A549 (cell line): Measurements from ENCODE around the gene TEX52. TPM values are rescaled to one million over a fixed set of nuclear protein-coding genes. Genes with fewer than 3 reads are reported as not detected.

ENCODE experiments used
- ATAC-seq, 2 experiments: fragments of 200-7000 bp in 1 of 2; fragments of >200 bp in 1 of 2; cut with Nextera tagmentation in 1 of 2; cut with Tn5 transposase in 1 of 2; 3 replicates each; pipeline versions ENCODE4 v1.8.0 to v1.9.1; 2018 to 2020; ENCODE audit warnings: mild to moderate bottlenecking in 1 of 2, moderate library complexity in 1 of 2
- CTCF ChIA-PET: fragments of 300-600 bp; sonication (Branson Sonifier 250); formaldehyde crosslinking; extraction: SDS; loops from one replicate; lab custom pipeline; 2021; ENCODE audit warnings: antibody characterized with exemption, inconsistent platforms; lab: Yijun Ruan, JAX
- POLR2A ChIA-PET: fragments of 350-600 bp; formaldehyde crosslinking; extraction: SDS; loops from one replicate; lab custom pipeline; 2021; ENCODE audit warnings: antibody characterized with exemption, inconsistent platforms; lab: Yijun Ruan, JAX
- DNase-seq, 2 experiments: peaks; one replicate each; pipeline versions ENCODE4 v3.0.0 to v3.0.0-alpha.2; 2011 to 2016; ENCODE audit warnings: low read depth in 1 of 2, low spot score in 1 of 2
- FAIRE-seq: peaks from 2 replicates; lab custom pipeline; 2011; peaks lifted over from hg19 to GRCh38; lab: Jason Lieb, UNC
- H3K27ac ChIP-seq, 2 experiments: fragments of >200 bp; sonication (Bioruptor Twin); formaldehyde crosslinking; 3 replicates each; pipeline ENCODE4 v1.5.1; 2016 to 2017
- H3K4me1 ChIP-seq: fragments of >200 bp; sonication (Bioruptor Twin); formaldehyde crosslinking; 3 replicates; pipeline ENCODE4 v1.6.1; 2016
- H3K4me2 ChIP-seq: fragments of >200 bp; sonication (Bioruptor Twin); formaldehyde crosslinking; 3 replicates; pipeline ENCODE4 v1.6.1; 2016
- H3K4me3 ChIP-seq: fragments of >200 bp; sonication (Bioruptor Twin); formaldehyde crosslinking; 3 replicates; pipeline ENCODE4 v1.5.1; 2016
- H3K9me3 ChIP-seq: fragments of >200 bp; sonication (Bioruptor Twin); formaldehyde crosslinking; 3 replicates; pipeline ENCODE4 v1.6.1; 2016
- CBX2 ChIP-seq: fragments of 200-600 bp; sonication (generic); IDR thresholded peaks from 2 replicates; pipeline ENCODE4 v1.6.1; 2016; ENCODE audit warnings: low read depth, mild to moderate bottlenecking, borderline replicate concordance
- CHD4 ChIP-seq: fragments of 200-600 bp; sonication (generic); IDR thresholded peaks from 2 replicates; pipeline ENCODE4 v1.6.1; 2016; ENCODE audit warnings: antibody characterized with exemption, mild to moderate bottlenecking, borderline replicate concordance
- EHF ChIP-seq: fragments of 250-450 bp; sonication (Bioruptor Pico); IDR thresholded peaks from 2 replicates; pipeline ENCODE4 v1.5.0; 2020; ENCODE audit warnings: mild to moderate bottlenecking
- EP300 ChIP-seq, 2 experiments: fragments of >200 bp; sonication (Bioruptor Twin); formaldehyde crosslinking; IDR thresholded peaks; 2 replicates in 1 of 2; 3 replicates in 1 of 2; pipeline ENCODE4 v1.6.1; 2016 to 2017
- FOSB ChIP-seq: fragments of 250-450 bp; sonication (Bioruptor Pico); IDR thresholded peaks from 2 replicates; pipeline ENCODE4 v1.5.0; 2020; ENCODE audit warnings: mild to moderate bottlenecking, moderate library complexity
- FOSL2 ChIP-seq, 2 experiments: fragments of 450-650 bp in 1 of 2; fragments of >200 bp in 1 of 2; sonication (Bioruptor Twin) in 1 of 2; formaldehyde crosslinking; IDR thresholded peaks; 2 replicates each; pipeline versions ENCODE4 v1.5.0 to v1.6.1; 2016 to 2020; ENCODE audit warnings: mild to moderate bottlenecking in 1 of 2, moderate library complexity in 1 of 2
- HDAC2 ChIP-seq: fragments of 200-600 bp; sonication (generic); IDR thresholded peaks from 2 replicates; pipeline ENCODE4 v1.6.1; 2016
- HEYL ChIP-seq: fragments of 250-450 bp; sonication (Bioruptor Pico); IDR thresholded peaks from 2 replicates; pipeline ENCODE4 v1.8.0; 2021; ENCODE audit warnings: mild to moderate bottlenecking, moderate library complexity
- HOXA7 ChIP-seq: fragments of 250-450 bp; sonication (Bioruptor Pico); IDR thresholded peaks from 2 replicates; pipeline ENCODE4 v1.5.0; 2020; ENCODE audit warnings: mild to moderate bottlenecking, moderate library complexity
- KDM5A ChIP-seq: fragments of 200-600 bp; sonication (generic); IDR thresholded peaks from 2 replicates; pipeline ENCODE4 v1.6.1; 2016; ENCODE audit warnings: antibody characterized with exemption, mild to moderate bottlenecking
- PHF8 ChIP-seq: fragments of 200-600 bp; sonication (generic); IDR thresholded peaks from 2 replicates; pipeline ENCODE4 v1.6.1; 2016; ENCODE audit warnings: low read depth, mild to moderate bottlenecking, antibody characterized with exemption, moderate library complexity, borderline replicate concordance
- POLR2A ChIP-seq: IDR thresholded peaks from 2 replicates; pipeline ENCODE4 v1.6.1; 2012; ENCODE audit warnings: mild to moderate bottlenecking, low read length
- RCOR1 ChIP-seq: fragments of 150-350 bp; IDR thresholded peaks from 2 replicates; pipeline ENCODE4 v1.6.1; 2014; ENCODE audit warnings: antibody characterized with exemption, low read length, low read depth
- SREBF2 ChIP-seq: fragments of 450-650 bp; IDR thresholded peaks from 2 replicates; pipeline ENCODE4 v1.6.1; 2014; ENCODE audit warnings: mild to moderate bottlenecking, moderate library complexity
- ZC3H11A ChIP-seq: fragments of 450-650 bp; IDR thresholded peaks from 2 replicates; pipeline ENCODE4 v1.6.1; 2014; ENCODE audit warnings: antibody characterized with exemption, mild to moderate bottlenecking
- ZSCAN20 ChIP-seq: fragments of 250-450 bp; sonication (Bioruptor Pico); IDR thresholded peaks from 2 replicates; pipeline ENCODE4 v1.8.0; 2022; ENCODE audit warnings: mild to moderate bottlenecking, moderate library complexity
- WGBS: methylation state at CpG from one replicate; pipeline ENCODE4 v1.1.6; 2017; ENCODE audit errors: missing lambda C conversion rate; 5-methylcytosine and 5-hydroxymethylcytosine counted together
- polyA plus RNA-seq, 4 experiments: library from polyadenylated mRNA; depleted of rRNA in 3 of 4; stranded (reverse); fragments of >200 nt; fragmentation: RNase III in 1 of 4; extraction: RNeasy Plus Mini Kit Qiagen cat#74134 plus additional on column Dnase treatment in 1 of 4; gene quantifications; 2 replicates in 3 of 4; 3 replicates in 1 of 4; pipeline ENCODE4 v1.2.3, GENCODE V29; 2011 to 2017
- TF ChIP-seq, protein P1 (sequence below): fragments of 150-350 bp; IDR thresholded peaks from 2 replicates; pipeline ENCODE4 v1.6.1; 2014; ENCODE audit warnings: low read depth, mild to moderate bottlenecking, low read length
- TF ChIP-seq, protein P2 (sequence below): IDR thresholded peaks from 2 replicates; pipeline ENCODE4 v1.6.1; 2012
- TF ChIP-seq, protein P3 (sequence below): fragments of >200 bp; sonication (Bioruptor Twin); formaldehyde crosslinking; IDR thresholded peaks from 3 replicates; pipeline ENCODE4 v1.6.1; 2016
- TF ChIP-seq, protein P4 (sequence below): fragments of >200 bp; sonication (Bioruptor Twin); formaldehyde crosslinking; IDR thresholded peaks from 2 replicates; pipeline ENCODE4 v1.6.1; 2016
- TF ChIP-seq, protein P5 (sequence below): fragments of 200-600 bp; sonication (generic); IDR thresholded peaks from 2 replicates; pipeline ENCODE4 v1.6.1; 2016; ENCODE audit warnings: antibody characterized with exemption, mild to moderate bottlenecking, moderate library complexity

Gene TEX52
- polyA plus RNA-seq, 2 of the 4 experiments (the other 2 are of a cell fraction): not detected

DNA sequence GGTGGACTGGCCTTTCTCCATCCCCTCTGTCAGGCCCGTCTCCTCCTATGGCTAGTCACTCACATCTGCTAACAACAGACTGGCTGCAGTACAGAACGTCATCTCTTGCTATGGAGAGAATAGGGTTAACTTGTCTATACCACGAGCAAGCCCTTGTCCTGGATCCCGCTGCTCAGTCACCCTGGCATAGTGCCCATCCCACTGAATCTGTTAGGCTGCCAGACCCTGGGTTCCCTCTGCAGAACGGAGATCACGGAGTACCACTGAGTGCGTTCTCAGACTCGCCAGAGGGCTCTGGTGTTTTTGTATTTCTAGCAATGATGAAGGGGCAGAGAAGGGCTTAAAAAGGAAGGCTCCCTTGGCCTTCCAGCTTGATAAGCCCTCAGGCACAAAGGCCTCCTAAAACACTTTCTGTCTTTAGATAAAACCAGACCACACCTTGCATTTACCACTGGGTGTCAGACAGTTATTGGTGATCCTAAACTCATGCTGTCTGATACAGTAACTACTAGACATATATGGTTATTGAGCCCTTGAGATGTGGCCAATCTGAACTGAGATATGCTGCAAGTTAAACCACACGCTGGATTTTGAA is 15.7 kb downstream of the TEX52 start:
- no peaks in the 10 kb centered on the region for H3K9me3 ChIP-seq
- ATAC-seq (no peak; a peak in 1 of 6 replicates), FAIRE-seq (no peak), DNase-seq (no peak)
- WGBS: 75% methylated on average over 9 of the region's 9 CpGs
- ChIA-PET POLR2A (no interaction called here), CTCF (interaction anchor here (1.6 kb wide), 1 partner anchor 13 kb away, joined by 9 read pairs; no protein-coding TSS in a partner anchor)
- H3K4me3 ChIP-seq: no peak overlapping the region
- H3K4me1 ChIP-seq: 0 out of 3 replicates have a peak, but pooled peaks cover 4% of the 10 kb centered on the region
- H3K4me2 ChIP-seq: no peak overlapping the region
- no peak overlapping the region for H3K27ac ChIP-seq
- TF ChIP-seq SREBF2 (no peak), RCOR1 (no peak), HOXA7 (CRISPR knock-in tag) (no peak), PHF8 (no peak), EHF (CRISPR knock-in tag) (no peak)
- TF ChIP-seq, protein P1, sequence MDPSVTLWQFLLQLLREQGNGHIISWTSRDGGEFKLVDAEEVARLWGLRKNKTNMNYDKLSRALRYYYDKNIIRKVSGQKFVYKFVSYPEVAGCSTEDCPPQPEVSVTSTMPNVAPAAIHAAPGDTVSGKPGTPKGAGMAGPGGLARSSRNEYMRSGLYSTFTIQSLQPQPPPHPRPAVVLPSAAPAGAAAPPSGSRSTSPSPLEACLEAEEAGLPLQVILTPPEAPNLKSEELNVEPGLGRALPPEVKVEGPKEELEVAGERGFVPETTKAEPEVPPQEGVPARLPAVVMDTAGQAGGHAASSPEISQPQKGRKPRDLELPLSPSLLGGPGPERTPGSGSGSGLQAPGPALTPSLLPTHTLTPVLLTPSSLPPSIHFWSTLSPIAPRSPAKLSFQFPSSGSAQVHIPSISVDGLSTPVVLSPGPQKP: no peak

DNA sequence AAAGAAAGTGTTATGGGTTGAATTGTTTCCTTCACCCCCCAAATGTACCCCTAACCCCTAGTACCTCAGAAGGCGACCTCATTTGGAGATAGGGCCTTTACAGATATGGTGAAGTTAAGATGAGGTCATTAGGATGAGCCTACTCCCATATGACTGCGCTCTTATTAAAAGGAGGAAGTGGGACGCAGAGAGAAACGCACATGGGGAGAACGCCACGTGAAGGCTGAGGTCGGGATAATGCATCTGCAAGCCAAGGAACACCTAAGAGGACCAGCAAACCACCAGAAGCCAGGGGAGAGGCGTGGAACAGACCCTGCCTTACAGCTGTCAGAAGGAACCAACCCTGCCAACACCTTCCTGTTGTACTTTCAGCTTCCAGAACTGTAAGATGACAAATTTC is 20.3 kb downstream of the TEX52 start:
- H3K9me3 ChIP-seq: no peaks in the 10 kb centered on the region
- DNase-seq: no peak
- POLR2A ChIA-PET: no interaction called here
- 88% methylated on average over 8 of the region's 8 CpGs for WGBS
- CTCF ChIA-PET: interaction anchor here (1.1 to 3.2 kb wide), 4 partner anchors 9 to 108 kb away, joined by 3 to 18 read pairs (median 3); no protein-coding TSS in a partner anchor
- no peak for FAIRE-seq
- TF ChIP-seq, protein P2, sequence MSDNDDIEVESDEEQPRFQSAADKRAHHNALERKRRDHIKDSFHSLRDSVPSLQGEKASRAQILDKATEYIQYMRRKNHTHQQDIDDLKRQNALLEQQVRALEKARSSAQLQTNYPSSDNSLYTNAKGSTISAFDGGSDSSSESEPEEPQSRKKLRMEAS: no peak
- TF ChIP-seq ZSCAN20 (no peak), POLR2A (no peak), KDM5A (no peak), HEYL (CRISPR knock-in tag) (no peak), FOSL2 (IDR thresholded peaks at IDR 0.05) (no peak), FOSL2 (CRISPR knock-in tag; IDR thresholded peaks at IDR 0.05) (no peak), CHD4 (no peak), ZC3H11A (no peak), CBX2 (no peak)
- TF ChIP-seq, protein P1: no peak
- TF ChIP-seq, protein P3, sequence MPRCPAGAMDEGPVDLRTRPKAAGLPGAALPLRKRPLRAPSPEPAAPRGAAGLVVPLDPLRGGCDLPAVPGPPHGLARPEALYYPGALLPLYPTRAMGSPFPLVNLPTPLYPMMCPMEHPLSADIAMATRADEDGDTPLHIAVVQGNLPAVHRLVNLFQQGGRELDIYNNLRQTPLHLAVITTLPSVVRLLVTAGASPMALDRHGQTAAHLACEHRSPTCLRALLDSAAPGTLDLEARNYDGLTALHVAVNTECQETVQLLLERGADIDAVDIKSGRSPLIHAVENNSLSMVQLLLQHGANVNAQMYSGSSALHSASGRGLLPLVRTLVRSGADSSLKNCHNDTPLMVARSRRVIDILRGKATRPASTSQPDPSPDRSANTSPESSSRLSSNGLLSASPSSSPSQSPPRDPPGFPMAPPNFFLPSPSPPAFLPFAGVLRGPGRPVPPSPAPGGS: no peak
- TF ChIP-seq, protein P4, sequence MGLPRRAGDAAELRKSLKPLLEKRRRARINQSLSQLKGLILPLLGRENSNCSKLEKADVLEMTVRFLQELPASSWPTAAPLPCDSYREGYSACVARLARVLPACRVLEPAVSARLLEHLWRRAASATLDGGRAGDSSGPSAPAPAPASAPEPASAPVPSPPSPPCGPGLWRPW: no peak
- H3K4me3 ChIP-seq: no peak overlapping the region
- H3K4me1 ChIP-seq: no peaks in the 10 kb centered on the region
- no peak for ATAC-seq
- no peak overlapping the region for H3K27ac ChIP-seq
- H3K4me2 ChIP-seq: no peak overlapping the region

DNA sequence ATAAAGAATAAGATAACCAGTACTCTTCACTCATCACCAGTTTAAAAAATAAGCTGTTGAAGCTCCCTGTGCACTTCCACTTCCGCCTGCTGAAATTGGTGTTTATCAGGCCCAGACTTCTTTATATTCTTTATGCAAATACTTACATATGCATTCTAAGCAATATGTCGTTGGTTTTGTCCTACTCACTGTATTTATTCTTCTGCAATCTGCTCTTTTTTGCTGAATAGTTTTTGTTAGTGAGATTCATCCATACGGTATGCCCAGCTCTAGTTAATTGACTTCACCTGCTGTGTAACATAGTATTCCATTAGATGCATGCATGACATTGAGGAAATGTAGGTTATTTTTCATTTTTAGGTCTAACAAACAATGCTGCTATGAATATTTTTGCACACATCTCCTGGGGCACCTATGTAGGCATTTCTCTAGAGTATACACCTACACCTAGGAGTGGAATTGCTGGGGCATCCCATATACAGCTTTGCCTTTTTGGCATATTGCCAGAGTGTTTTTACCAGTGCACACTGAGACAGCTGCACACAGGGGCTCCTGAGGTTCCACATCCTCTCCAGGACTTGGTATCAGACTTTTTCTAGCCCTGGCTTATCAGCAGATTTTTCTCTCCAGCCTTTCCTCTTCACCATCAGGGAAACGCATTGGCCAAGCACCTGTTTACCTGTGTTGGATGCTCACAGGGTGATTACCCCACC is 21.0 kb downstream of the TEX52 start:
- H3K27ac ChIP-seq: no peak overlapping the region
- ChIA-PET POLR2A (no interaction called here), CTCF (interaction anchor here (1.1 to 3.2 kb wide), 4 partner anchors 10 to 108 kb away, joined by 3 to 18 read pairs (median 3); no protein-coding TSS in a partner anchor)
- no peak overlapping the region for H3K4me3 ChIP-seq
- DNase-seq: no peak
- 87% methylated on average over 4 of the region's 4 CpGs for WGBS
- no peak for FAIRE-seq
- H3K9me3 ChIP-seq: no peaks in the 10 kb centered on the region
- no peak overlapping the region for H3K4me2 ChIP-seq
- ATAC-seq: no peak
- no peaks in the 10 kb centered on the region for H3K4me1 ChIP-seq
- TF ChIP-seq FOSB (CRISPR knock-in tag): no peak
- TF ChIP-seq, protein P5, sequence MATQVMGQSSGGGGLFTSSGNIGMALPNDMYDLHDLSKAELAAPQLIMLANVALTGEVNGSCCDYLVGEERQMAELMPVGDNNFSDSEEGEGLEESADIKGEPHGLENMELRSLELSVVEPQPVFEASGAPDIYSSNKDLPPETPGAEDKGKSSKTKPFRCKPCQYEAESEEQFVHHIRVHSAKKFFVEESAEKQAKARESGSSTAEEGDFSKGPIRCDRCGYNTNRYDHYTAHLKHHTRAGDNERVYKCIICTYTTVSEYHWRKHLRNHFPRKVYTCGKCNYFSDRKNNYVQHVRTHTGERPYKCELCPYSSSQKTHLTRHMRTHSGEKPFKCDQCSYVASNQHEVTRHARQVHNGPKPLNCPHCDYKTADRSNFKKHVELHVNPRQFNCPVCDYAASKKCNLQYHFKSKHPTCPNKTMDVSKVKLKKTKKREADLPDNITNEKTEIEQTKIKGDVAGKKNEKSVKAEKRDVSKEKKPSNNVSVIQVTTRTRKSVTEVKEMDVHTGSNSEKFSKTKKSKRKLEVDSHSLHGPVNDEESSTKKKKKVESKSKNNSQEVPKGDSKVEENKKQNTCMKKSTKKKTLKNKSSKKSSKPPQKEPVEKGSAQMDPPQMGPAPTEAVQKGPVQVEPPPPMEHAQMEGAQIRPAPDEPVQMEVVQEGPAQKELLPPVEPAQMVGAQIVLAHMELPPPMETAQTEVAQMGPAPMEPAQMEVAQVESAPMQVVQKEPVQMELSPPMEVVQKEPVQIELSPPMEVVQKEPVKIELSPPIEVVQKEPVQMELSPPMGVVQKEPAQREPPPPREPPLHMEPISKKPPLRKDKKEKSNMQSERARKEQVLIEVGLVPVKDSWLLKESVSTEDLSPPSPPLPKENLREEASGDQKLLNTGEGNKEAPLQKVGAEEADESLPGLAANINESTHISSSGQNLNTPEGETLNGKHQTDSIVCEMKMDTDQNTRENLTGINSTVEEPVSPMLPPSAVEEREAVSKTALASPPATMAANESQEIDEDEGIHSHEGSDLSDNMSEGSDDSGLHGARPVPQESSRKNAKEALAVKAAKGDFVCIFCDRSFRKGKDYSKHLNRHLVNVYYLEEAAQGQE: no peak
- TF ChIP-seq HDAC2: no peak
- TF ChIP-seq, protein P3: no peak
- TF ChIP-seq, protein P1: no peak
- no peak for TF ChIP-seq EP300 (IDR thresholded peaks at IDR 0.05)
- no peak for TF ChIP-seq PHF8
